ENCODE measurements around the gene TMEM30B. TPM values are rescaled to one million over a fixed set of nuclear protein-coding genes. Genes with fewer than 3 reads are reported as not detected.

The TMEM30B gene
- total and polyA plus RNA-seq, 10 of the 15 experiments (the other 5 are each of a cell fraction or from before 2014, with no cell fraction given): 0.10 TPM; not detected in 9

DNA sequence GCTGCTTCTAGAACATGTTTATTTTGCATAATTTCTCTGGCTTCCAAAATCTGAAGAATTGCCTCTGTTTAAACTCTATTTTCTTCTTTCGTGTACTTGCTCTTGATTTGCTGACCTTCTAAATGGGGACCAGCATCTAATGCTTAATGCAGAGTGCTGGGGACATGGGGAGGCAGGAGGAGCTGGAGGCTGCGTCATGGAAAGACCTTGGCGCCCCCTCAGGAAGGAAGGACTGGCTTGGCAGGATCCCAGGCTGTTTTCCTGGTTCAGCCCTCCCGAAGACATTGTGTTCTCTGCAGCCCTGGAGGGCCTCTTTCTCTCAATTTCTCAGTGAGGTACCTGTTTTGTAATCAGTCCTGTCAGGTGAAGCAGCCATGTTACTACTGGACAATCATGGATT lies 45.7 kb upstream of the TMEM30B start:
- Histone ChIP-seq H2AFZ (ENCODE audit: control insufficient read depth, low read depth, low read length) (no peak overlapping the region), H4K20me1 (ENCODE audit: control insufficient read depth, insufficient read depth) (no peaks in the 10 kb centered on the region), H3K27ac (ENCODE audit: control insufficient read depth, insufficient read depth) (peak overlapping the region; percentile 55), H3K9ac (ENCODE audit: control insufficient read depth, insufficient read depth, low read length) (peak overlapping the region; percentile 24; the same call in 1 of the 2 replicates), H3K27me3 (replicated peaks in 1 of 2; ENCODE audit: control insufficient read depth in 2 of 2, insufficient read depth in 2 of 2, low read length in 1 of 2) (no peaks in the 10 kb centered on the region; a peak in 1 of 4 replicates), H3K4me1 (ENCODE audit: control insufficient read depth, insufficient read depth, low read length) (peaks cover 20% of the 10 kb centered on the region), H3K36me3 (ENCODE audit: control insufficient read depth in 2 of 2, insufficient read depth in 2 of 2, low read length in 1 of 2) (no peaks in the 10 kb centered on the region; a peak in 1 of 4 replicates), H3K4me2 (ENCODE audit: control insufficient read depth, insufficient read depth) (peak overlapping the region; percentile 63), H3K79me2 (ENCODE audit: control insufficient read depth, insufficient read depth, low read length) (peaks cover 94% of the 10 kb centered on the region), H3K4me3 (peak overlapping the region; percentile 60), H3K9me3 (replicated peaks; ENCODE audit: control insufficient read depth, insufficient read depth, low read length) (peaks cover 6% of the 10 kb centered on the region; the same call in 1 of the 3 replicates)
- ATAC-seq: no peak
- 0 out of 4 replicates have a peak, but pooled peaks have one; percentile 15 to 19 for TF ChIP-seq IKZF2 (IDR thresholded peaks at IDR 0.05)
- no peak for TF ChIP-seq NR2C2 (IDR thresholded peaks at IDR 0.05; ENCODE audit: borderline replicate concordance, control insufficient read depth, insufficient read length, low read depth)
- BruUV-seq (replicated peaks): no TSS peak
- ChIA-PET RAD21 (ENCODE audit: unreplicated experiment) (interaction anchor here (0.9 to 1.4 kb wide), 3 partner anchors 39 to 64 kb away, joined by 3 to 4 read pairs (median 3); no protein-coding TSS in a partner anchor), POLR2A (interaction anchor here (1.5 kb wide), 1 partner anchor 62 kb away, joined by 6 read pairs; no protein-coding TSS in a partner anchor), SMC1A (ENCODE audit: uncharacterized antibody, unreplicated experiment) (interaction anchor here (0.7 to 6.4 kb wide), 3 partner anchors 13 to 61 kb away, joined by 3 to 64 read pairs (median 3); no protein-coding TSS in a partner anchor), CTCF (no interaction called here)
- WGBS (ENCODE audit: insufficient coverage, insufficient replicate concordance, low lambda C conversion rate, missing lambda C conversion rate): 57% methylated on average over 4 of the region's 4 CpGs
- in situ Hi-C loops (cut with MboI): no loop called here
- intact Hi-C loops (cut with micrococcal nuclease; ENCODE audit: unreplicated experiment): no loop called here
- FAIRE-seq: no peak
- DNase-seq (ENCODE audit: low read depth, low spot score): no peak

DNA sequence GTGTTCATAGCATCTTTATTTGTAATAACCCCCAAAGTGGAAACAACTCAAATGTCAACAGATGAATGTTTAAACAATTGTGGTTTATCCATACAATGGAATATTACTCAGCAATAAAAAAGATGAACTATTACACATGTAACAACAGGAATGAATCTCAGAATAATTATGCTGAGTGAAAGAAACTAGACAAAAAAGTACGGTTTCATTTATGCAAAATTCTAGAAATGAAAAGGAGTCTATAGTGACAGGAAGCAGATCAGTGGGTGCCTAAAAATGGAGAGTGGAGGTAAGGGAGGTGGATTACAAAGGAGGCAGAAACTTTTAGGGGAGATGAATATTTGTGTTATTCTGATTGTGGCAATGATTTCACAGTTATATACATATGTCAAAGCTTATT lies 45.0 kb upstream of the TMEM30B start:
- BruUV-seq (replicated peaks): no TSS peak
- CTCF ChIA-PET: interaction anchor here (0.6 kb wide), 1 partner anchor 59 kb away, joined by 3 read pairs; no protein-coding TSS in a partner anchor
- no peak for TF ChIP-seq EP300 (IDR thresholded peaks at IDR 0.05; ENCODE audit: borderline replicate concordance in 1 of 2, control insufficient read depth in 1 of 2, low read depth in 2 of 2, low read length in 2 of 2)
- TF ChIP-seq SP1 (IDR thresholded peaks at IDR 0.05; ENCODE audit: low read depth, low read length): no peak
- TF ChIP-seq ZNF622 (IDR thresholded peaks at IDR 0.05): no peak
- no peak for TF ChIP-seq FOS (IDR thresholded peaks at IDR 0.05; ENCODE audit: borderline replicate concordance, extremely low read depth, insufficient read length)
- TF ChIP-seq RB1 (IDR thresholded peaks at IDR 0.05; ENCODE audit: borderline replicate concordance): no peak
- TF ChIP-seq RFX5 (IDR thresholded peaks at IDR 0.05; ENCODE audit: low read depth, low read length): no peak
- no peak for TF ChIP-seq TAF1 (IDR thresholded peaks at IDR 0.05; ENCODE audit: borderline replicate concordance, low read depth, low read length)
- no peak for TF ChIP-seq LARP7 (IDR thresholded peaks at IDR 0.05)
- TF ChIP-seq, protein P1, sequence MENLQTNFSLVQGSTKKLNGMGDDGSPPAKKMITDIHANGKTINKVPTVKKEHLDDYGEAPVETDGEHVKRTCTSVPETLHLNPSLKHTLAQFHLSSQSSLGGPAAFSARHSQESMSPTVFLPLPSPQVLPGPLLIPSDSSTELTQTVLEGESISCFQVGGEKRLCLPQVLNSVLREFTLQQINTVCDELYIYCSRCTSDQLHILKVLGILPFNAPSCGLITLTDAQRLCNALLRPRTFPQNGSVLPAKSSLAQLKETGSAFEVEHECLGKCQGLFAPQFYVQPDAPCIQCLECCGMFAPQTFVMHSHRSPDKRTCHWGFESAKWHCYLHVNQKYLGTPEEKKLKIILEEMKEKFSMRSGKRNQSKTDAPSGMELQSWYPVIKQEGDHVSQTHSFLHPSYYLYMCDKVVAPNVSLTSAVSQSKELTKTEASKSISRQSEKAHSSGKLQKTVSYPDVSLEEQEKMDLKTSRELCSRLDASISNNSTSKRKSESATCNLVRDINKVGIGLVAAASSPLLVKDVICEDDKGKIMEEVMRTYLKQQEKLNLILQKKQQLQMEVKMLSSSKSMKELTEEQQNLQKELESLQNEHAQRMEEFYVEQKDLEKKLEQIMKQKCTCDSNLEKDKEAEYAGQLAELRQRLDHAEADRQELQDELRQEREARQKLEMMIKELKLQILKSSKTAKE (IDR thresholded peaks at IDR 0.05; ENCODE audit: low read depth, poor library complexity, severe bottlenecking): no peak
- TF ChIP-seq RAD51 (IDR thresholded peaks at IDR 0.05): no peak
- no peak for TF ChIP-seq NFYB (IDR thresholded peaks at IDR 0.05; ENCODE audit: insufficient read depth, low read depth, low read length)
- no peak for TF ChIP-seq SIN3A (IDR thresholded peaks at IDR 0.05; ENCODE audit: low read depth, low read length)
- no peak for TF ChIP-seq YY1 (IDR thresholded peaks at IDR 0.05; ENCODE audit: low read depth, low read length)
- TF ChIP-seq ZNF384 (IDR thresholded peaks at IDR 0.05; ENCODE audit: borderline replicate concordance, low read depth, low read length): no peak

More for the DNA sequence above, 45.0 kb upstream of the TMEM30B start:
- Histone ChIP-seq H3K9me3 (replicated peaks; ENCODE audit: control insufficient read depth, insufficient read depth, low read length) (peaks cover 6% of the 10 kb centered on the region; the same call in 1 of the 3 replicates), H3K9ac (ENCODE audit: control insufficient read depth, insufficient read depth, low read length) (no peak overlapping the region), H3K79me2 (ENCODE audit: control insufficient read depth, insufficient read depth, low read length) (peaks cover 94% of the 10 kb centered on the region), H3K4me1 (ENCODE audit: control insufficient read depth, insufficient read depth, low read length) (peaks cover 17% of the 10 kb centered on the region), H4K20me1 (ENCODE audit: control insufficient read depth, insufficient read depth) (no peaks in the 10 kb centered on the region), H3K4me3 (peak overlapping the region; percentile 60), H3K27me3 (replicated peaks in 1 of 2; ENCODE audit: control insufficient read depth in 2 of 2, insufficient read depth in 2 of 2, low read length in 1 of 2) (no peaks in the 10 kb centered on the region; a peak in 1 of 4 replicates), H2AFZ (ENCODE audit: control insufficient read depth, low read depth, low read length) (no peak overlapping the region), H3K4me2 (ENCODE audit: control insufficient read depth, insufficient read depth) (peak overlapping the region; percentile 63), H3K27ac (ENCODE audit: control insufficient read depth, insufficient read depth) (no peak overlapping the region; the same call in 1 of the 2 replicates), H3K36me3 (ENCODE audit: control insufficient read depth in 2 of 2, insufficient read depth in 2 of 2, low read length in 1 of 2) (no peaks in the 10 kb centered on the region; a peak in 1 of 4 replicates)
- in situ Hi-C loops (cut with MboI): no loop called here
- ATAC-seq (no peak), DNase-seq (ENCODE audit: low read depth, low spot score) (no peak), FAIRE-seq (no peak)
- WGBS (ENCODE audit: insufficient coverage, insufficient replicate concordance, low lambda C conversion rate, missing lambda C conversion rate): 42% methylated on average over 1 of the region's 1 CpG
- ChIA-PET SMC1A (ENCODE audit: uncharacterized antibody, unreplicated experiment) (interaction anchor here (0.7 to 6.4 kb wide), 4 partner anchors 13 to 62 kb away, joined by 3 to 64 read pairs (median 3); no protein-coding TSS in a partner anchor), RAD21 (ENCODE audit: unreplicated experiment) (interaction anchor here (0.6 to 1.4 kb wide), 4 partner anchors 40 to 77 kb away, joined by 3 to 4 read pairs (median 3); no protein-coding TSS in a partner anchor), POLR2A (interaction anchor here (1.1 to 1.5 kb wide), 2 partner anchors 20 to 62 kb away, joined by 3 to 6 read pairs; no protein-coding TSS in a partner anchor)
- intact Hi-C loops (cut with micrococcal nuclease; ENCODE audit: unreplicated experiment): no loop called here
